K562 (cell line): ENCODE measurements around the gene SPEG. TPM values are rescaled to one million over a fixed set of nuclear protein-coding genes. Genes with fewer than 3 reads are reported as not detected.

Source experiments
- ATF7 ChIP-seq: fragments of 450-650 bp; IDR thresholded peaks from 2 replicates; pipeline ENCODE4 v1.7.1; 2014; ENCODE audit warnings: mild to moderate bottlenecking, moderate library complexity
- BRCA1 ChIP-seq, 2 experiments: fragments of 450-650 bp in 1 of 2; sonication (generic) in 1 of 2; formaldehyde crosslinking in 1 of 2; IDR thresholded peaks; 2 replicates each; pipeline versions ENCODE4 v1.5.0 to v1.6.1; 2017 to 2020; ENCODE audit warnings: mild to moderate bottlenecking in 1 of 2, missing genetic modification reagents in 1 of 2
- BRD4 ChIP-seq: fragments of 200-600 bp; sonication (generic); IDR thresholded peaks from 2 replicates; pipeline ENCODE4 v1.6.1; 2017; ENCODE audit warnings: inconsistent platforms
- CC2D1A ChIP-seq: fragments of 450-650 bp; IDR thresholded peaks from 2 replicates; pipeline ENCODE4 v1.6.1; 2017; ENCODE audit warnings: mild to moderate bottlenecking
- CHCHD3 ChIP-seq: fragments of 250-450 bp; sonication (Bioruptor Pico); IDR thresholded peaks from 2 replicates; pipeline ENCODE4 v2.1.2; 2022; ENCODE audit warnings: mild to moderate bottlenecking
- CREB1 ChIP-seq, 2 experiments: sonication (generic) in 1 of 2; formaldehyde crosslinking in 1 of 2; IDR thresholded peaks; 2 replicates each; pipeline versions ENCODE4 v1.6.1 to v1.8.0; 2012 to 2022; ENCODE audit warnings: inconsistent platforms in 1 of 2, mild to moderate bottlenecking in 1 of 2, missing genetic modification reagents in 1 of 2, moderate library complexity in 1 of 2
- ESRRA ChIP-seq: fragments of 450-650 bp; IDR thresholded peaks from 2 replicates; pipeline ENCODE4 v1.6.1; 2014; ENCODE audit warnings: low read depth, mild to moderate bottlenecking, moderate library complexity, borderline replicate concordance
- FOSL1 ChIP-seq: fragments of 200-800 bp; sonication (Bioruptor generic); conservative IDR thresholded peaks from 2 replicates; pipeline ENCODE4 v1.6.1; 2016; ENCODE audit warnings: missing genetic modification characterization, missing compliant biosample characterization
- FOXA1 ChIP-seq: fragments of 450-650 bp; IDR thresholded peaks from 2 replicates; pipeline ENCODE4 v1.6.1; 2016; ENCODE audit warnings: mild to moderate bottlenecking, borderline replicate concordance
- HDAC8 ChIP-seq: fragments of 450-650 bp; IDR thresholded peaks from 2 replicates; pipeline ENCODE4 v1.6.1; 2016; ENCODE audit warnings: mild to moderate bottlenecking, missing genetic modification characterization, moderate library complexity, missing compliant biosample characterization
- IFI16 ChIP-seq: fragments of 250-450 bp; sonication (Bioruptor Pico); IDR thresholded peaks from 2 replicates; pipeline ENCODE4 v2.1.2; 2022; ENCODE audit warnings: mild to moderate bottlenecking, inconsistent platforms
- MYC ChIP-seq, 2 experiments: fragments of 250-450 bp in 1 of 2; sonication (Bioruptor Pico) in 1 of 2; IDR thresholded peaks; 2 replicates each; pipeline versions ENCODE4 v1.5.1 to v1.6.1; 2012 to 2021; ENCODE audit warnings: low read depth in 2 of 2, borderline replicate concordance in 1 of 2, improper control_type of control experiment in 1 of 2, low read length in 1 of 2, mild to moderate bottlenecking in 1 of 2, moderate library complexity in 1 of 2
- NFRKB ChIP-seq: fragments of 450-650 bp; IDR thresholded peaks from 2 replicates; pipeline ENCODE4 v1.6.1; 2016; ENCODE audit warnings: low read depth
- NKRF ChIP-seq: fragments of 450-650 bp; IDR thresholded peaks from 2 replicates; pipeline ENCODE4 v1.6.1; 2016; ENCODE audit warnings: borderline replicate concordance
- PCBP2 ChIP-seq: fragments of 200-400 bp; formaldehyde crosslinking; IDR thresholded peaks from 2 replicates; pipeline ENCODE4 v1.6.1; 2018; ENCODE audit warnings: low read length, low read depth, mild to moderate bottlenecking, moderate library complexity; ENCODE audit not compliant: poor library complexity, severe bottlenecking
- SAP30 ChIP-seq: fragments of 200-600 bp; sonication (generic); IDR thresholded peaks from 2 replicates; pipeline ENCODE4 v1.6.1; 2012; ENCODE audit warnings: borderline replicate concordance, low read depth, mild to moderate bottlenecking, moderate library complexity, low read length, control low read depth, inconsistent platforms; ENCODE audit not compliant: insufficient read depth, poor library complexity, severe bottlenecking
- SIRT6 ChIP-seq: IDR thresholded peaks from one replicate; pipeline ENCODE4 v1.6.1; 2012; ENCODE audit warnings: low read depth, mild to moderate bottlenecking, control low read depth, inconsistent platforms, low read length, moderate library complexity
- SMAD1 ChIP-seq: fragments of 150-350 bp; IDR thresholded peaks from 2 replicates; pipeline ENCODE4 v1.6.1; 2014; ENCODE audit warnings: low read length, low read depth; ENCODE audit not compliant: partially characterized antibody
- STAT5B ChIP-seq: fragments of 250-450 bp; sonication (Bioruptor Pico); IDR thresholded peaks from 2 replicates; pipeline ENCODE4 v1.8.0; 2021; ENCODE audit warnings: mild to moderate bottlenecking, inconsistent platforms
- ZEB2 ChIP-seq: fragments of 450-650 bp; IDR thresholded peaks from 2 replicates; pipeline ENCODE4 v1.6.1; 2016
- ZNF23 ChIP-seq: fragments of 250-450 bp; sonication (Bioruptor Pico); IDR thresholded peaks from 2 replicates; pipeline ENCODE4 v1.4.0; 2020; ENCODE audit warnings: mild to moderate bottlenecking
- ZNF41 ChIP-seq: fragments of 250-450 bp; sonication (Bioruptor Pico); conservative IDR thresholded peaks from 2 replicates; pipeline ENCODE4 v1.4.0; 2020; ENCODE audit warnings: mild to moderate bottlenecking
- ZNF444 ChIP-seq: fragments of 250-450 bp; sonication (Bioruptor Pico); IDR thresholded peaks from 2 replicates; pipeline ENCODE4 v1.4.0; 2020; ENCODE audit warnings: mild to moderate bottlenecking, moderate library complexity
- ZNF507 ChIP-seq: conservative IDR thresholded peaks from 2 replicates; pipeline ENCODE4 v1.6.1; 2017; ENCODE audit warnings: missing genetic modification characterization, missing compliant biosample characterization
- ZNF785 ChIP-seq: fragments of 250-450 bp; sonication (Bioruptor Pico); IDR thresholded peaks from 2 replicates; pipeline ENCODE4 v1.4.0; 2020; ENCODE audit warnings: mild to moderate bottlenecking
- polyA plus RNA-seq, 8 experiments: library from polyadenylated mRNA; depleted of rRNA in 4 of 8; stranded (reverse) in 5 of 8; unstranded in 3 of 8; fragments of >200 nt; fragmentation: Nextera tagmentation in 2 of 8; fragmentation: Illumina TruSeq in 1 of 8; extraction: Ambion mirVana in 2 of 8; extraction: Trizol in 1 of 8; gene quantifications; 2 replicates each; pipeline versions ENCODE4 v1.2.1 to v1.2.3, GENCODE V29; 2011 to 2014; ENCODE audit warnings: inconsistent platforms in 1 of 8, missing spikeins in 1 of 8
- total RNA-seq, 7 experiments: library from RNA; depleted of rRNA in 6 of 7; stranded (reverse); fragments of >200 nt in 6 of 7; fragmentation: Illumina TruSeq in 2 of 7; extraction: Trizol in 2 of 7; gene quantifications; 2 replicates each; pipeline versions ENCODE4 v1.2.1 to v1.2.3, GENCODE V29; 2011 to 2021; ENCODE audit warnings: low replicate concordance in 1 of 7
- TF ChIP-seq, protein P1 (sequence below), 2 experiments: fragments of 450-650 bp; conservative IDR thresholded peaks; 2 replicates each; pipeline ENCODE4 v1.6.1; 2017; ENCODE audit warnings: mild to moderate bottlenecking in 2 of 2, moderate library complexity in 2 of 2

Gene SPEG
- total and polyA plus RNA-seq, 9 of the 15 experiments (the other 6 are each of a cell fraction or from before 2014, with no cell fraction given) = 0.49 to 8.7 (median 3.0) TPM

- TF ChIP-seq SAP30 (peak; percentile 12), ZNF41 (CRISPR knock-in tag) (0 out of 2 replicates have a peak, but pooled peaks have one; percentile 39), CHCHD3 (CRISPR knock-in tag) (no peak), CC2D1A (peak; percentile 55; the same call in 1 of the 2 replicates), ESRRA (peak; percentile 84; the same call in 1 of the 2 replicates), FOSL1 (tag) (peak; percentile 50; the same call in 1 of the 2 replicates), STAT5B (no peak), FOXA1 (no peak), NKRF (peak; percentile 51; the same call in 1 of the 2 replicates), ZNF785 (CRISPR knock-in tag) (no peak), HDAC8 (tag) (no peak), BRD4 (no peak), ZEB2 (peak; percentile 66), CREB1 (IDR thresholded peaks at IDR 0.05) (peak; percentile 76), CREB1 (CRISPR knock-in tag; IDR thresholded peaks at IDR 0.05) (peak; percentile 78), ZNF507 (no peak), IFI16 (CRISPR knock-in tag) (no peak), ZNF23 (CRISPR knock-in tag) (no peak), SMAD1 (no peak), MYC (IDR thresholded peaks at IDR 0.05; ENCODE audit: low read depth, low read length) (peak; percentile 98), MYC (CRISPR knock-in tag; IDR thresholded peaks at IDR 0.05; ENCODE audit: borderline replicate concordance, low read depth) (no peak; the same call in 1 of the 2 replicates), SIRT6 (no peak), PCBP2 (no peak), ZNF444 (CRISPR knock-in tag) (no peak), NFRKB (no peak), ATF7 (peak; percentile 68), BRCA1 (IDR thresholded peaks at IDR 0.05) (no peak), BRCA1 (CRISPR knock-in tag; IDR thresholded peaks at IDR 0.05) (no peak)
- TF ChIP-seq, protein P1, sequence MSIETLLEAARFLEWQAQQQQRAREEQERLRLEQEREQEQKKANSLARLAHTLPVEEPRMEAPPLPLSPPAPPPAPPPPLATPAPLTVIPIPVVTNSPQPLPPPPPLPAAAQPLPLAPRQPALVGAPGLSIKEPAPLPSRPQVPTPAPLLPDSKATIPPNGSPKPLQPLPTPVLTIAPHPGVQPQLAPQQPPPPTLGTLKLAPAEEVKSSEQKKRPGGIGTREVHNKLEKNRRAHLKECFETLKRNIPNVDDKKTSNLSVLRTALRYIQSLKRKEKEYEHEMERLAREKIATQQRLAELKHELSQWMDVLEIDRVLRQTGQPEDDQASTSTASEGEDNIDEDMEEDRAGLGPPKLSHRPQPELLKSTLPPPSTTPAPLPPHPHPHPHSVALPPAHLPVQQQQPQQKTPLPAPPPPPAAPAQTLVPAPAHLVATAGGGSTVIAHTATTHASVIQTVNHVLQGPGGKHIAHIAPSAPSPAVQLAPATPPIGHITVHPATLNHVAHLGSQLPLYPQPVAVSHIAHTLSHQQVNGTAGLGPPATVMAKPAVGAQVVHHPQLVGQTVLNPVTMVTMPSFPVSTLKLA (conservative IDR thresholded peaks at IDR 0.05) = peak; percentile 93 to 96
Measured at GRCh38 chr2:219514196-219514761, 79.6 kb downstream of the SPEG start, which contains the start of gene ASIC4 (continued).
